GM18870 (cell line): ENCODE data around the gene PEX7.
"Not testable (repeated sequence)": the region's sequence is repeated elsewhere in the genome, so short reads cannot be mapped to it uniquely, and the experiment has no call there.

Experiments
- ATAC-seq: cut with Tn5 transposase; IDR thresholded peaks from one replicate; pipeline ENCODE4 v1.9.1; 2021; ENCODE audit warnings: moderate library complexity; ENCODE audit not compliant: unreplicated experiment

Gene PEX7

GRCh38 chr6:136790411-136791295 is 31.7 kb upstream of the PEX7 start:
- no peak for ATAC-seq

GRCh38 chr6:136791296-136792094 is 30.9 kb upstream of the PEX7 start:
- ATAC-seq = peak; percentile 51

GRCh38 chr6:136792095-136792409 is 30.3 kb upstream of the PEX7 start:
- peak; percentile 0 for ATAC-seq

- ATAC-seq = peak; percentile 40
These were observed 29.8 kb upstream of the PEX7 start, which contains the start of gene MAP3K5 for GRCh38 chr6:136792410-136793262. Gene MAP3K5, minus strand, starts transcription at chr6:136792477. Its CDS starts 320 bp downstream, at chr6:136792157.

- ATAC-seq = peak; percentile 4
These were observed 29.0 kb upstream of the PEX7 start for GRCh38 chr6:136793363-136793762.

GRCh38 chr6:136795386-136795785 is 27.0 kb upstream of the PEX7 start:
- ATAC-seq = no peak

GRCh38 chr6:136795996-136796395 is 26.4 kb upstream of the PEX7 start:
- no peak for ATAC-seq

- no peak for ATAC-seq
These were observed 24.3 kb upstream of the PEX7 start for GRCh38 chr6:136798044-136798443.

- ATAC-seq = no peak
These were observed 20.8 kb upstream of the PEX7 start for GRCh38 chr6:136801581-136801980.

GRCh38 chr6:136803608-136804007 is 18.8 kb upstream of the PEX7 start:
- ATAC-seq = no peak

GRCh38 chr6:136809091-136809860 is 13.1 kb upstream of the PEX7 start:
- ATAC-seq = no peak

GRCh38 chr6:136811272-136811671 is 11.1 kb upstream of the PEX7 start:
- no peak for ATAC-seq

GRCh38 chr6:136812174-136812573 is 10.2 kb upstream of the PEX7 start:
- no peak for ATAC-seq

GRCh38 chr6:136815608-136816007 is 6.8 kb upstream of the PEX7 start:
- ATAC-seq = not testable (repeated sequence)

- ATAC-seq = no peak
These were observed 5.7 kb upstream of the PEX7 start for GRCh38 chr6:136816656-136817055.

- no peak for ATAC-seq
These were observed 1.8 kb upstream of the PEX7 start for GRCh38 chr6:136820561-136820960.

- ATAC-seq = no peak
These were observed 381 bp upstream of the PEX7 start for GRCh38 chr6:136822046-136822375.

GRCh38 chr6:136823128-136823660 is 802 bp downstream of the PEX7 start:
- ATAC-seq = no peak

- ATAC-seq = no peak
These were observed 3.8 kb downstream of the PEX7 start for GRCh38 chr6:136826216-136826615.

GRCh38 chr6:136831873-136832562 is 9.6 kb downstream of the PEX7 start:
- no peak for ATAC-seq
